ENCODE results near the gene MAP3K2.

The MAP3K2 gene

DNA sequence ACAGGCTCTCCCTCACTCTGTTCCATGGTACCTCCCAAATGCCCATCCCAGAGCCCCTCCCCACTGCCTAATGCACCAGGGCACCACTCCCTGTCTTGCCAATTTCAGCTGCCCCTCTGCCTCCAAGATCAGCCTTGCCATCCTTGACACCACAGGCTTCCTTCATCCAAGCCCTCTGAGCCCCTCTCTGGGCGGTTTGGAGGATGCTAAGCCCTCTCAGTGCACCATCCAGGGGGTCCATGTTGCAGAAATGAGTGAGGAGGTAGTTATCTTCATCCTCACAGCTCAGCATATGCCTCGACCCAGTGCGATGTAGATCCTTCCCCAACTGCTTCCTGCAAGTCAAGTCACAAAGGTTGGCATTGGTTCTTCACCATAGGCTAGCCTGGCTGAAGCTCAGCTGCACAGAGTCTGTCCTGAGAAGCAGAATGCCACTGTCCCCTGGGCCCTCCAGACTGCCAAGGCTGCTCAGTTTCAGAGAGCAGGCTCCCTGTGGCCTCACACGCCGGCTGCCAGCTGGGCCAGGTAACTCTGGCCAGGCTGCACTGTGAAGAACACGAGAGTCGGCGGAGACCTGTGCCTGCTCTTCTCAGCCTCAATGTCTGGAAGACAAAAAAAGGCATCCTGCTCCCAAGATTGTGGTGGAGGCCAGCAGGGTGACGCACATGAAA is 9.9 kb upstream of the MAP3K2 start:
- TF ChIP-seq, protein P1, sequence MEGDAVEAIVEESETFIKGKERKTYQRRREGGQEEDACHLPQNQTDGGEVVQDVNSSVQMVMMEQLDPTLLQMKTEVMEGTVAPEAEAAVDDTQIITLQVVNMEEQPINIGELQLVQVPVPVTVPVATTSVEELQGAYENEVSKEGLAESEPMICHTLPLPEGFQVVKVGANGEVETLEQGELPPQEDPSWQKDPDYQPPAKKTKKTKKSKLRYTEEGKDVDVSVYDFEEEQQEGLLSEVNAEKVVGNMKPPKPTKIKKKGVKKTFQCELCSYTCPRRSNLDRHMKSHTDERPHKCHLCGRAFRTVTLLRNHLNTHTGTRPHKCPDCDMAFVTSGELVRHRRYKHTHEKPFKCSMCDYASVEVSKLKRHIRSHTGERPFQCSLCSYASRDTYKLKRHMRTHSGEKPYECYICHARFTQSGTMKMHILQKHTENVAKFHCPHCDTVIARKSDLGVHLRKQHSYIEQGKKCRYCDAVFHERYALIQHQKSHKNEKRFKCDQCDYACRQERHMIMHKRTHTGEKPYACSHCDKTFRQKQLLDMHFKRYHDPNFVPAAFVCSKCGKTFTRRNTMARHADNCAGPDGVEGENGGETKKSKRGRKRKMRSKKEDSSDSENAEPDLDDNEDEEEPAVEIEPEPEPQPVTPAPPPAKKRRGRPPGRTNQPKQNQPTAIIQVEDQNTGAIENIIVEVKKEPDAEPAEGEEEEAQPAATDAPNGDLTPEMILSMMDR (conservative IDR thresholded peaks at IDR 0.05; ENCODE audit: low read length): no peak
- no peak for TF ChIP-seq EZH2phosphoT487 (IDR thresholded peaks at IDR 0.05; ENCODE audit: borderline replicate concordance)
- Histone ChIP-seq H3K9me2 (replicated peaks; ENCODE audit: low read depth, low read length) (no peaks in the 10 kb centered on the region), H3K9me3 (ENCODE audit: insufficient read depth, low read depth, low read length) (no peaks in the 10 kb centered on the region), H3K4me1 (ENCODE audit: insufficient read depth, low read length, poor library complexity, severe bottlenecking) (peaks cover 5% of the 10 kb centered on the region), H3F3A (ENCODE audit: low read depth) (no peaks in the 10 kb centered on the region), H4K20me1 (ENCODE audit: insufficient read depth, low read length, poor library complexity, severe bottlenecking) (no peaks in the 10 kb centered on the region), H3K4me3 (ENCODE audit: low read length, poor library complexity, severe bottlenecking) (no peak overlapping the region), H2AFZ (ENCODE audit: low read length) (no peak overlapping the region), H3K4me2 (ENCODE audit: low read depth, low read length, poor library complexity, severe bottlenecking) (no peak overlapping the region), H3K9ac (ENCODE audit: low read depth, low read length, poor library complexity, severe bottlenecking) (no peak overlapping the region), H3K79me2 (ENCODE audit: insufficient read depth, low read length) (no peaks in the 10 kb centered on the region), H3K36me3 (ENCODE audit: insufficient read depth, low read length) (no peaks in the 10 kb centered on the region), H3K27me3 (ENCODE audit: insufficient read depth, low read length, poor library complexity, severe bottlenecking) (no peaks in the 10 kb centered on the region)

DNA sequence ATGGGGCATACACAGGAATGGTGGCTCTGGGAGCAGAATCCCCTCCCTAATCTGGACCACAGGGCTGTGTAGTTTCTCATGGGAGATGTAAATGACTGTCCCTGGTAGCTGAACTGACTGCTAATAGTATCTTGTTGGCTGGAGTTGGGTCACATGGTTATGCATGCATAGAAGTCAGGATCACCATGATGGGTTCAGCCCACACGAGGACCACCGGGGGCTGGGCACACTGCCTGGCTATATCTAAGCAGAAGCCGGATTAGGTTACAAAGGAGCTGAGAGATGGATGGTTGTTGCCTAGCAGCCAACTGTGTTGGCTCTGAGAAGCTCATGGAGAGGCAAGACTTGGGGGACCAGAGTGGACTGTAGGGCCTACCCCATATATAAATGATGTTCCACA is 6.7 kb upstream of the MAP3K2 start:
- Histone ChIP-seq H3K36me3 (ENCODE audit: insufficient read depth, low read length) (no peaks in the 10 kb centered on the region), H3K4me3 (ENCODE audit: low read length, poor library complexity, severe bottlenecking) (no peak overlapping the region), H4K20me1 (ENCODE audit: insufficient read depth, low read length, poor library complexity, severe bottlenecking) (no peaks in the 10 kb centered on the region), H3K4me1 (ENCODE audit: insufficient read depth, low read length, poor library complexity, severe bottlenecking) (peaks cover 14% of the 10 kb centered on the region), H2AFZ (ENCODE audit: low read length) (no peak overlapping the region), H3K79me2 (ENCODE audit: insufficient read depth, low read length) (no peaks in the 10 kb centered on the region), H3F3A (ENCODE audit: low read depth) (no peaks in the 10 kb centered on the region), H3K4me2 (ENCODE audit: low read depth, low read length, poor library complexity, severe bottlenecking) (no peak overlapping the region), H3K9me3 (ENCODE audit: insufficient read depth, low read depth, low read length) (no peaks in the 10 kb centered on the region), H3K27me3 (ENCODE audit: insufficient read depth, low read length, poor library complexity, severe bottlenecking) (no peaks in the 10 kb centered on the region), H3K9me2 (replicated peaks; ENCODE audit: low read depth, low read length) (no peaks in the 10 kb centered on the region), H3K9ac (ENCODE audit: low read depth, low read length, poor library complexity, severe bottlenecking) (no peak overlapping the region)
- TF ChIP-seq, protein P1 (conservative IDR thresholded peaks at IDR 0.05; ENCODE audit: low read length): no peak
- no peak for TF ChIP-seq EZH2phosphoT487 (IDR thresholded peaks at IDR 0.05; ENCODE audit: borderline replicate concordance)

DNA sequence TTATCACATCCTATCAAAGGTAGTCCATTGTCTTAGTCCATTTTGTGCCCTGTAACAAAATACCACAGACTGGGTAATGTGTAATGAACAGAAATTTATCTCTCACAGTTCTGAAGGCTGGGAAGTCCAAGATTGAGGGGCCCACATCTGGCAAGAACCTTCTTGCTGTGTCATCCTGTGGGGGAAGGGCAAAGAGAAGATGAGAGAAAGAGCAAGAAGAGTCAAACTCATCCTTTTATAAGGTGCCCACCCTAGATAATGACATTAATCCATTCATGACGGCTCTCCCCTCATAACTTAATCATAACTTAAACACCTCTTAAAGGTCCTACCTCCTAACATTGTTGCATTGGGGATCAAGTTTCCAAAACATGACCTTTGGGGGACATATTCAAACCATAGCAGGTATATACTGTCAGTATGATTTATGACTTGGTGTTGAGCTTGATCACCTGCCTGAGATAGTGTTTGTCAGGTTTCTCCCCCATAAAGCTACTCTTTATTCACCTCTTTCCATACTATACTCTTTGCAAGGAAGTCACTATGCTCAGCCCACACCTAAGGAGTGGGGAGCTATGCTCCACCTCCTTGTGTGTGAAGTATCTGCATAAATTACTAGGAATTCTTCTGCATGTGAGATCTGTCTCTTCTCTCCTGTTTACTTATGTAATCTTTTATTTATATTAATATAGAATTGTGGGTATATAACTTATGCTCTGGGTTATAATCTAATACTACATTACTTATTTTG is 5.2 kb upstream of the MAP3K2 start:
- Histone ChIP-seq H3K9me3 (ENCODE audit: insufficient read depth, low read depth, low read length) (no peaks in the 10 kb centered on the region), H4K20me1 (ENCODE audit: insufficient read depth, low read length, poor library complexity, severe bottlenecking) (no peaks in the 10 kb centered on the region), H3K4me3 (ENCODE audit: low read length, poor library complexity, severe bottlenecking) (no peak overlapping the region), H3K79me2 (ENCODE audit: insufficient read depth, low read length) (no peaks in the 10 kb centered on the region), H2AFZ (ENCODE audit: low read length) (no peak overlapping the region), H3K36me3 (ENCODE audit: insufficient read depth, low read length) (no peaks in the 10 kb centered on the region), H3K9me2 (replicated peaks; ENCODE audit: low read depth, low read length) (no peaks in the 10 kb centered on the region), H3K4me2 (ENCODE audit: low read depth, low read length, poor library complexity, severe bottlenecking) (no peak overlapping the region), H3K27me3 (ENCODE audit: insufficient read depth, low read length, poor library complexity, severe bottlenecking) (no peaks in the 10 kb centered on the region), H3K9ac (ENCODE audit: low read depth, low read length, poor library complexity, severe bottlenecking) (no peak overlapping the region), H3F3A (ENCODE audit: low read depth) (no peaks in the 10 kb centered on the region), H3K4me1 (ENCODE audit: insufficient read depth, low read length, poor library complexity, severe bottlenecking) (peaks cover 25% of the 10 kb centered on the region)
- TF ChIP-seq EZH2phosphoT487 (IDR thresholded peaks at IDR 0.05; ENCODE audit: borderline replicate concordance): no peak
- TF ChIP-seq, protein P1 (conservative IDR thresholded peaks at IDR 0.05; ENCODE audit: low read length): no peak

Data from Loucy (cell line).